CD4-positive, alpha-beta T cell (primary cell): Measurements from ENCODE around the gene GRIN2B. TPM values are rescaled to one million over a fixed set of nuclear protein-coding genes. Genes with fewer than 3 reads are reported as not detected.

Experiments used
- ATAC-seq: fragments of 200-7000 bp; cut with Tn5 transposase; one replicate; pipeline ENCODE4 v1.10.0; 2022; ENCODE audit warnings: mild to moderate bottlenecking; ENCODE audit not compliant: poor library complexity
- CTCF ChIA-PET: fragments of 350-600 bp; sonication (Branson Sonifier 250); formaldehyde crosslinking; loops from one replicate; lab custom pipeline; 2021; ENCODE audit warnings: antibody characterized with exemption, inconsistent platforms; lab: Charles Lee
- POLR2A ChIA-PET: fragments of 350-600 bp; sonication (Branson Sonifier 250); formaldehyde crosslinking; loops from one replicate; lab custom pipeline; 2021; ENCODE audit warnings: antibody characterized with exemption, inconsistent platforms; lab: Charles Lee
- DNase-seq, 14 experiments: peaks; one replicate each; pipeline ENCODE4 v3.0.0-alpha.2; 2013 to 2020; ENCODE audit warnings: mixed read lengths in 2 of 14
- H3K27ac ChIP-seq, 2 donors: one replicate each; pipeline versions ENCODE4 v1.5.1 to v1.7.0; 2013; ENCODE audit warnings: low read length in 2 of 2, low read depth in 1 of 2, mild to moderate bottlenecking in 1 of 2
- H3K27me3 ChIP-seq, 2 experiments: 1 replicate in 1 of 2; 2 replicates in 1 of 2; pipeline versions ENCODE4 v1.6.1 to v1.7.0; 2013; ENCODE audit warnings: low read length in 2 of 2, control low read depth in 1 of 2, mild to moderate bottlenecking in 1 of 2, moderate library complexity in 1 of 2; ENCODE audit not compliant: insufficient read depth in 2 of 2, control insufficient read depth in 1 of 2
- H3K36me3 ChIP-seq: one replicate; pipeline ENCODE4 v1.6.1; 2013; ENCODE audit warnings: low read length, control low read depth; ENCODE audit not compliant: insufficient read depth
- H3K4me1 ChIP-seq: one replicate; pipeline ENCODE4 v1.6.1; 2013; ENCODE audit warnings: low read length, control low read depth; ENCODE audit not compliant: insufficient read depth
- H3K4me3 ChIP-seq: one replicate; pipeline ENCODE4 v1.5.1; 2013; ENCODE audit warnings: mild to moderate bottlenecking, low read length, moderate library complexity
- H3K9me3 ChIP-seq, 2 experiments: 1 replicate in 1 of 2; 2 replicates in 1 of 2; pipeline versions ENCODE4 v1.6.1 to v1.7.0; 2013; ENCODE audit warnings: low read length in 2 of 2, mild to moderate bottlenecking in 2 of 2, control low read depth in 1 of 2, moderate library complexity in 1 of 2; ENCODE audit not compliant: control insufficient read depth in 1 of 2, insufficient read depth in 1 of 2
- H3K27ac Mint-ChIP-seq: one replicate; pipeline ENCODE4 v1.8.0; 2020; ENCODE audit warnings: mixed read lengths
- H3K27me3 Mint-ChIP-seq: one replicate; pipeline ENCODE4 v1.8.0; 2021; ENCODE audit warnings: mixed read lengths
- H3K36me3 Mint-ChIP-seq: one replicate; pipeline ENCODE4 v1.8.0; 2021; ENCODE audit warnings: low read depth, mixed read lengths
- H3K4me1 Mint-ChIP-seq: one replicate; pipeline ENCODE4 v1.8.0; 2021; ENCODE audit warnings: low read depth, mixed read lengths
- H3K4me3 Mint-ChIP-seq: one replicate; pipeline ENCODE4 v1.8.0; 2020; ENCODE audit warnings: mild to moderate bottlenecking, mixed read lengths
- H3K9me3 Mint-ChIP-seq: one replicate; pipeline ENCODE4 v1.8.0; 2020; ENCODE audit warnings: mixed read lengths
- CTCF ChIP-seq: fragments of 200-600 bp; IDR thresholded peaks from one replicate; pipeline ENCODE4 v1.8.0; 2022; ENCODE audit warnings: antibody characterized with exemption, mild to moderate bottlenecking
- intact Hi-C, 2 experiments: fragments of 100-400 bp; cut with DNase I in 1 of 2; cut with micrococcal nuclease in 1 of 2; formaldehyde crosslinking; loops; one replicate each; pipeline versions ENCODE4 v1.15.1 to v1.9.0; 2023 to 2025; cut with DNase I, micrococcal nuclease
- total RNA-seq, 174 experiments: library from RNA in 2 of 174; stranded (reverse) in 2 of 174; gene quantifications; one replicate each; pipeline ENCODE4 v1.2.3 and lab custom pipeline; 2021 to 2026

GRIN2B gene
- total RNA-seq, 2 experiments from 2014 or later, result not detected

- Mint-ChIP-seq H3K27ac (no peak overlapping the region), H3K36me3 (no peaks in the 10 kb centered on the region), H3K4me1 (no peaks in the 10 kb centered on the region), H3K9me3 (no peaks in the 10 kb centered on the region), H3K4me3 (no peak overlapping the region), H3K27me3 (peaks cover 11% of the 10 kb centered on the region)
- H3K27ac ChIP-seq, result no peak overlapping the region
- no peak for TF ChIP-seq CTCF
- POLR2A ChIA-PET, result no interaction called here
- intact Hi-C loops, result no loop called here
- no peak overlapping the region for H3K4me3 ChIP-seq
- no peaks in the 10 kb centered on the region for H3K9me3 ChIP-seq
- DNase-seq, result no peak
- no peaks in the 10 kb centered on the region for H3K36me3 ChIP-seq
- ATAC-seq, result no peak
- no peaks in the 10 kb centered on the region for H3K4me1 ChIP-seq
- CTCF ChIA-PET, result no interaction called here
- H3K27me3 ChIP-seq, result peaks cover 0 to 3% of the 10 kb centered on the region in 2 experiments
These were observed 34.0 kb downstream of the GRIN2B start for GRCh38 chr12:13947276-13947946.

- Mint-ChIP-seq H3K36me3 (no peaks in the 10 kb centered on the region), H3K27me3 (peaks cover 26% of the 10 kb centered on the region), H3K9me3 (no peaks in the 10 kb centered on the region), H3K4me3 (no peak overlapping the region), H3K27ac (no peak overlapping the region), H3K4me1 (no peaks in the 10 kb centered on the region)
- ChIA-PET CTCF (no interaction called here), POLR2A (no interaction called here)
- intact Hi-C loops, result no loop called here
- no peaks in the 10 kb centered on the region for H3K36me3 ChIP-seq
- no peak overlapping the region for H3K27ac ChIP-seq
- no peaks in the 10 kb centered on the region for H3K9me3 ChIP-seq
- no peak for DNase-seq
- no peak for TF ChIP-seq CTCF
- H3K27me3 ChIP-seq, result peaks cover 3 to 14% of the 10 kb centered on the region in 2 experiments
- no peak overlapping the region for H3K4me3 ChIP-seq
- ATAC-seq, result no peak
- no peaks in the 10 kb centered on the region for H3K4me1 ChIP-seq
These were observed 35.8 kb downstream of the GRIN2B start for GRCh38 chr12:13945641-13946040.

GRCh38 chr12:13945236-13945635, 36.2 kb downstream of the GRIN2B start:
- no peak overlapping the region for H3K27ac ChIP-seq
- DNase-seq, result no peak
- no peak for TF ChIP-seq CTCF
- Mint-ChIP-seq H3K27me3 (peaks cover 27% of the 10 kb centered on the region), H3K4me3 (no peak overlapping the region), H3K4me1 (no peaks in the 10 kb centered on the region), H3K36me3 (no peaks in the 10 kb centered on the region), H3K27ac (no peak overlapping the region), H3K9me3 (no peaks in the 10 kb centered on the region)
- H3K36me3 ChIP-seq, result no peaks in the 10 kb centered on the region
- H3K9me3 ChIP-seq, result no peaks in the 10 kb centered on the region
- ChIA-PET CTCF (no interaction called here), POLR2A (no interaction called here)
- peaks cover 3 to 14% of the 10 kb centered on the region in 2 experiments for H3K27me3 ChIP-seq
- intact Hi-C loops, result no loop called here
- no peak overlapping the region for H3K4me3 ChIP-seq
- H3K4me1 ChIP-seq, result no peaks in the 10 kb centered on the region
- no peak for ATAC-seq
